Astrocyte of the spinal cord (primary cell): Measurements from ENCODE around the gene EHD1.

ENCODE experiments used
- DNase-seq: peaks from one replicate; pipeline ENCODE4 v3.0.0; 2011; ENCODE audit warnings: low read depth, low spot score
- H3K4me3 ChIP-seq: 2 replicates; pipeline ENCODE4 v1.5.1; 2011; ENCODE audit warnings: low read depth, mild to moderate bottlenecking, low read length, moderate library complexity
- in situ Hi-C: cut with HindIII; loops from 2 replicates; pipeline ENCODE4 v1.10.0; 2017; ENCODE audit warnings: low sequenced_read_pairs
- TF ChIP-seq, protein P1 (sequence below): IDR thresholded peaks from 2 replicates; pipeline ENCODE4 v1.5.1; 2012; ENCODE audit warnings: low read depth, mild to moderate bottlenecking, low read length, inconsistent platforms

EHD1 gene

DNA sequence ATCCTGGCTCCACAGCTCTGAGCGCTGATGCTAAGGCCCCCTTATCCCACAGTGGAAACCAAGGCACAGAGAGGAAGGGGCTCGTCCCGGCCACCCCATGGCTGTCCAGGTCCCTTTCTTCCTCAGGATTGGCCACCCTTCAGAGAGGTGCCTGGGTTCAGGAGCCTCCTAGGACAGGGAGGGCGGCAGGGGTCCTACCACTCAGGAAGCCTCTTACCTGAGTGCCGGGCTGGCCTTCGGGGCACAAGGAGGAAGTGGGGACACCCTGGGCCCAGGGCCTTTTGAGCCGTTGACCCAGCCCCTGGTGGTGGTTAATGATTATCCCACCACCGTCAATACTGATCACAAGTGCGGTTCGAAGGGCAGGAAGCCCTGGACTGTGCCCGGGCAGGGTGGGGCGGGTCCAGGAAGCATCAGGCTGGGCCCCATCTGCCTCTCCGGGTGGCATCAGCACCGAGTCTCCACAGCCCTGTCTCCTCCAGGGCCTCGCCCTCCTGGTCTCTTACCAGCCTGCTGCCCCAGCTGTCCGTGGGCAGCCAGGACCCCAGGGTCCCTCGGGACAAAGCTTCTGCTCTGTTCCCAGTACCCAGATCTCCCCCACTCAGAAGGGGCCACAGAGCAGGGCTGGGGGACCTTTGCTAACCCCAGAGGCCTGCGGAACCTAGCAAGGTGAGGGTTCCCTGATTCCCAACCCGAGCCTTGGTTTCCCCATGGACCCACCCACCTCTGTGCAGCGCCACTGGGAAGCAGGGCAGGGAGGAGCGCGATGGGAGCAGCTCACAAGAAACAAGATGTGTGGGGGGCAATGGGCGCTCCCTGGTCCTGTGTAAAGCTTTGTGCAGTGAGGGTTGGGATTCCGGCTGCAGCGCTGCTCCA is 15.0 kb upstream of the EHD1 start:
- DNase-seq = no peak
- in situ Hi-C loops = loop anchor here (10.0 kb wide), 1 partner anchor 49 kb away; the partner anchor contains the start of gene CDC42BPG
- no peak overlapping the region for H3K4me3 ChIP-seq
- TF ChIP-seq, protein P1, sequence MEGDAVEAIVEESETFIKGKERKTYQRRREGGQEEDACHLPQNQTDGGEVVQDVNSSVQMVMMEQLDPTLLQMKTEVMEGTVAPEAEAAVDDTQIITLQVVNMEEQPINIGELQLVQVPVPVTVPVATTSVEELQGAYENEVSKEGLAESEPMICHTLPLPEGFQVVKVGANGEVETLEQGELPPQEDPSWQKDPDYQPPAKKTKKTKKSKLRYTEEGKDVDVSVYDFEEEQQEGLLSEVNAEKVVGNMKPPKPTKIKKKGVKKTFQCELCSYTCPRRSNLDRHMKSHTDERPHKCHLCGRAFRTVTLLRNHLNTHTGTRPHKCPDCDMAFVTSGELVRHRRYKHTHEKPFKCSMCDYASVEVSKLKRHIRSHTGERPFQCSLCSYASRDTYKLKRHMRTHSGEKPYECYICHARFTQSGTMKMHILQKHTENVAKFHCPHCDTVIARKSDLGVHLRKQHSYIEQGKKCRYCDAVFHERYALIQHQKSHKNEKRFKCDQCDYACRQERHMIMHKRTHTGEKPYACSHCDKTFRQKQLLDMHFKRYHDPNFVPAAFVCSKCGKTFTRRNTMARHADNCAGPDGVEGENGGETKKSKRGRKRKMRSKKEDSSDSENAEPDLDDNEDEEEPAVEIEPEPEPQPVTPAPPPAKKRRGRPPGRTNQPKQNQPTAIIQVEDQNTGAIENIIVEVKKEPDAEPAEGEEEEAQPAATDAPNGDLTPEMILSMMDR = no peak

DNA sequence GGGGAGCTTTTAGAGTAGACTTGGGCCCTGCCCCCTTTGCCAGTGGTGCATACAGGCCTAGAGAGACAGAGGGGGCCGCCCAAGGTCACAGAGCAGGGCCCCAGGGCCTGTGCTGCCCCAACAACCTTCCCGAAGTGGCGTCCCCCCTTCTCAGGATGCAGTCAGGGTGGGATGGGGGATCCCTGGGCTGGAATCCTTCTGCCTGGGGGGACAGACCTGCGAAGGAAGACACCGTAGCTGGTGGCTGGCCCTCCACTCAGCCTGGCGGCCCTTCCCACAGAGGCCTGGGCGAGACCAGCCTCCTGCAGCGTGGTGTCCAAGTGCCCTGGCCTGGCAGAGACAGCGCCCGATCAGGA is 14.4 kb upstream of the EHD1 start:
- TF ChIP-seq, protein P1 = no peak
- H3K4me3 ChIP-seq = no peak overlapping the region
- no peak for DNase-seq
- in situ Hi-C loops = loop anchor here (10.0 kb wide), 1 partner anchor 48 kb away; the partner anchor contains the start of gene CDC42BPG

GRCh38 chr11:64892411-64892831 is 14.0 kb upstream of the EHD1 start:
- DNase-seq = no peak
- TF ChIP-seq, protein P1 = no peak
- in situ Hi-C loops = loop anchor here (10.0 kb wide), 1 partner anchor 48 kb away; the partner anchor contains the start of gene CDC42BPG
- H3K4me3 ChIP-seq = no peak overlapping the region

DNA sequence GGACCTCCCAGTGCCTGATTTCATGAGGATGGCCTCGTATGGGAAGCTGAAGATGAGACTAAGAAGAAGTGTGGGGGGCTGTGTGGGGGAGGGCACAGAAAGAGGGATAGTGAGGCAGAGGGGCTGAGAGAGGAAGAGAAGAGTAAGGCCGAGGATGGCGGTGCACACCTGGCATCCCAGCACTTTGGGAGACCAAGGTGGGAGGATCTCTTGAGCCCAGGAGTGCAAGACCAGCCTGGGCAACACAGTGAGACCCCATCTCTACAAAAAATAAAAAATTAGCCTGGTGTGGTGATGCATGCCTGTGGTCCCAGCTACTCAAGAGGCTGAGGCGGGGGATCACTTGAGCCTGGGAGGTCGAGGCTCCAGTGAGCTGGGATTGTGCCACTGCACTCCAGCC is 13.5 kb upstream of the EHD1 start:
- in situ Hi-C loops = loop anchor here (10.0 kb wide), 1 partner anchor 47 kb away; the partner anchor contains the start of gene CDC42BPG
- no peak overlapping the region for H3K4me3 ChIP-seq
- TF ChIP-seq, protein P1 = no peak
- DNase-seq = no peak

DNA sequence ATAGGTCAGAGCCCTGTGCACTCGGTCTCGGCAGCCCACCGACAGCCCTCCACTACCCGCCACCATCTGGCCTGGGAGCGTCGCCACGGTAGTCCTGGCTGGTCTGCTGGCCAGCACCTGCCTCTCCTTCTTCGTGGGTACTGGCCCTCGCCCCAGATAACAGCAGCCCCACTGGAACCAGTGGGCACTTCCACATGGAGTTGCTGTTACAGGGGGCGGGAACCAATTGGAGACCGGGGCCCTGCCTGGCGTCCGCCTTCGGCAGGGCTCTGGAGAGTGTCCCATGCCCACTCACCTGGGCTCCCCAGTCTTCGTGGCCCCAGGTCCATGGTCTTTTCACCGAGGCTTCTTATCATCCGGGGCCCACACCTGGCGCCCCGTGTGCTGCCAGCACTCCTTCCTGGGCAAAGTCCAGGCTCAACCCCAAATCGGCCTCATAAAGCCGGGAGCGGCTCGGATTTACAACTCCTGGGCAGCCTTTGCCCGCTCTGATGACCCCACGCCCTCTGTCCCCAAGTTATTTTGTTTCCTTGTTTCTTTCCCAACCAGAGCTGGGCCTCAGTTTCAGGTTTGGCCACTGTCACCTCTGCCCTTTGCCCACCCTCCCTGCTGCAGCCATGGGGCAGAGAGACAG is 12.9 kb upstream of the EHD1 start:
- in situ Hi-C loops = loop anchor here (10.0 kb wide), 1 partner anchor 47 kb away; the partner anchor contains the start of gene CDC42BPG
- TF ChIP-seq, protein P1 = no peak
- DNase-seq = no peak
- H3K4me3 ChIP-seq = no peak overlapping the region

- in situ Hi-C loops = loop anchor here (10.0 kb wide), 1 partner anchor 46 kb away; the partner anchor contains the start of gene CDC42BPG
- no peak overlapping the region for H3K4me3 ChIP-seq
- no peak for DNase-seq
- TF ChIP-seq, protein P1 = no peak
Observed at GRCh38 chr11:64890522-64890939, 12.1 kb upstream of the EHD1 start.
